K562 (cell line): ENCODE measurements around the gene POP5. TPM values are rescaled to one million over a fixed set of nuclear protein-coding genes. Genes with fewer than 3 reads are reported as not detected.

Experiments
- ARID2 ChIP-seq: fragments of 450-650 bp; IDR thresholded peaks from 2 replicates; pipeline ENCODE4 v1.6.1; 2017; ENCODE audit warnings: antibody characterized with exemption, mild to moderate bottlenecking
- BRCA1 ChIP-seq, 2 experiments: fragments of 450-650 bp in 1 of 2; sonication (generic) in 1 of 2; formaldehyde crosslinking in 1 of 2; IDR thresholded peaks; 2 replicates each; pipeline versions ENCODE4 v1.5.0 to v1.6.1; 2017 to 2020; ENCODE audit warnings: mild to moderate bottlenecking in 1 of 2, missing genetic modification reagents in 1 of 2
- CTCFL ChIP-seq: IDR thresholded peaks from 2 replicates; pipeline ENCODE4 v1.6.1; 2011; ENCODE audit warnings: borderline replicate concordance, low read depth, mild to moderate bottlenecking, moderate library complexity, low read length; ENCODE audit not compliant: insufficient read depth, poor library complexity, severe bottlenecking
- DLX4 ChIP-seq: fragments of 250-450 bp; sonication (Bioruptor Pico); IDR thresholded peaks from 2 replicates; pipeline ENCODE4 v1.6.1; 2021; ENCODE audit warnings: mild to moderate bottlenecking
- E2F4 ChIP-seq: sonication (generic); formaldehyde crosslinking; IDR thresholded peaks from 2 replicates; pipeline ENCODE4 v1.8.0; 2022; ENCODE audit warnings: mild to moderate bottlenecking, low read depth, missing genetic modification reagents
- FOXA1 ChIP-seq: fragments of 450-650 bp; IDR thresholded peaks from 2 replicates; pipeline ENCODE4 v1.6.1; 2016; ENCODE audit warnings: mild to moderate bottlenecking, borderline replicate concordance
- GABPA ChIP-seq: fragments of 200-800 bp; sonication (Bioruptor generic); conservative IDR thresholded peaks from 2 replicates; pipeline ENCODE4 v1.6.1; 2016; ENCODE audit warnings: low read depth, missing genetic modification characterization, missing compliant biosample characterization
- GMEB1 ChIP-seq: fragments of 250-450 bp; sonication (Bioruptor Pico); IDR thresholded peaks from 2 replicates; pipeline ENCODE4 v1.4.0; 2020; ENCODE audit warnings: mild to moderate bottlenecking
- IRF1 ChIP-seq: sonication (generic); formaldehyde crosslinking; IDR thresholded peaks from 2 replicates; pipeline ENCODE4 v1.8.0; 2022; ENCODE audit warnings: missing genetic modification reagents, mild to moderate bottlenecking, borderline replicate concordance
- KLF16 ChIP-seq: IDR thresholded peaks from 2 replicates; pipeline ENCODE4 v1.6.1; 2016; ENCODE audit warnings: antibody characterized with exemption
- NCOR1 ChIP-seq: fragments of 450-650 bp; IDR thresholded peaks from 2 replicates; pipeline ENCODE4 v1.6.1; 2016; ENCODE audit warnings: mild to moderate bottlenecking, moderate library complexity
- NUFIP1 ChIP-seq: fragments of 450-650 bp; IDR thresholded peaks from 2 replicates; pipeline ENCODE4 v1.6.1; 2018; ENCODE audit not compliant: partially characterized antibody
- POLR3G ChIP-seq: IDR thresholded peaks from 2 replicates; pipeline ENCODE4 v1.6.1; 2011; ENCODE audit not compliant: insufficient read length, insufficient replicate concordance; ENCODE audit errors: extremely low read depth
- TAF7 ChIP-seq: fragments of 450-650 bp; IDR thresholded peaks from 2 replicates; pipeline ENCODE4 v1.6.1; 2016; ENCODE audit warnings: missing genetic modification characterization, missing compliant biosample characterization
- TEAD1 ChIP-seq, 2 experiments: fragments of 450-650 bp in 1 of 2; sonication (generic) in 1 of 2; formaldehyde crosslinking; IDR thresholded peaks; 2 replicates each; pipeline versions ENCODE4 v1.4.0 to v1.8.0; 2020 to 2022; ENCODE audit warnings: mild to moderate bottlenecking in 2 of 2, missing genetic modification reagents in 1 of 2
- YY1 ChIP-seq, 3 experiments: IDR thresholded peaks; 2 replicates each; pipeline ENCODE4 v1.6.1; 2011; ENCODE audit warnings: low read length in 2 of 3, mild to moderate bottlenecking in 2 of 3, moderate library complexity in 2 of 3, borderline replicate concordance in 1 of 3, control low read depth in 1 of 3, low read depth in 1 of 3; ENCODE audit not compliant: insufficient read depth in 3 of 3, insufficient replicate concordance in 2 of 3, control insufficient read depth in 1 of 3, insufficient read length in 1 of 3; ENCODE audit errors: extremely low read depth in 1 of 3
- ZBTB7A ChIP-seq: IDR thresholded peaks from 2 replicates; pipeline ENCODE4 v1.6.1; 2011; ENCODE audit warnings: low read depth, mild to moderate bottlenecking, low read length, moderate library complexity, borderline replicate concordance; ENCODE audit not compliant: control insufficient read depth
- polyA plus RNA-seq, 8 experiments: library from polyadenylated mRNA; depleted of rRNA in 4 of 8; stranded (reverse) in 5 of 8; unstranded in 3 of 8; fragments of >200 nt; fragmentation: Nextera tagmentation in 2 of 8; fragmentation: Illumina TruSeq in 1 of 8; extraction: Ambion mirVana in 2 of 8; extraction: Trizol in 1 of 8; gene quantifications; 2 replicates each; pipeline versions ENCODE4 v1.2.1 to v1.2.3, GENCODE V29; 2011 to 2014; ENCODE audit warnings: inconsistent platforms in 1 of 8, missing spikeins in 1 of 8
- total RNA-seq, 7 experiments: library from RNA; depleted of rRNA in 6 of 7; stranded (reverse); fragments of >200 nt in 6 of 7; fragmentation: Illumina TruSeq in 2 of 7; extraction: Trizol in 2 of 7; gene quantifications; 2 replicates each; pipeline versions ENCODE4 v1.2.1 to v1.2.3, GENCODE V29; 2011 to 2021; ENCODE audit warnings: low replicate concordance in 1 of 7

POP5 gene
- total and polyA plus RNA-seq, 9 of the 15 experiments (the other 6 are each of a cell fraction or from before 2014, with no cell fraction given), result 57.5 to 253 (median 73.8) TPM

GRCh38 chr12:120625557-120626419 is 44.6 kb upstream of the POP5 start (continued):
- TF ChIP-seq IRF1 (CRISPR knock-in tag) (no peak), NCOR1 (no peak), YY1 (IDR thresholded peaks at IDR 0.05; ENCODE audit: borderline replicate concordance in 1 of 3, control insufficient read depth in 1 of 3, extremely low read depth in 1 of 3, insufficient read depth in 3 of 3, insufficient read length in 1 of 3, insufficient replicate concordance in 2 of 3, low read depth in 1 of 3, low read length in 2 of 3) (peak; percentile 42 to 90 (median 75)), CTCFL (no peak), KLF16 (no peak), GABPA (no peak), TEAD1 (CRISPR knock-in tag; IDR thresholded peaks at IDR 0.05) (no peak; a peak in 1 of 4 replicates), E2F4 (CRISPR knock-in tag) (no peak), DLX4 (CRISPR knock-in tag) (no peak), ARID2 (no peak), BRCA1 (IDR thresholded peaks at IDR 0.05) (no peak), BRCA1 (CRISPR knock-in tag; IDR thresholded peaks at IDR 0.05) (no peak), NUFIP1 (no peak), POLR3G (no peak), FOXA1 (no peak), ZBTB7A (peak; percentile 62), TAF7 (tag) (no peak), GMEB1 (CRISPR knock-in tag) (no peak)
